ENCODE results near the gene TPO. TPM values are rescaled to one million over a fixed set of nuclear protein-coding genes. Genes with fewer than 3 reads are reported as not detected.

Gene TPO
- total and polyA plus RNA-seq, 2 experiments from 2014 or later: 0.37 TPM; not detected in 1

- H3K9me3 ChIP-seq (ENCODE audit: low read depth): no peaks in the 10 kb centered on the region
- 88% methylated on average over 13 of the region's 13 CpGs for WGBS (ENCODE audit: low lambda C conversion rate, missing lambda C conversion rate)
- TF ChIP-seq EZH2phosphoT487 (IDR thresholded peaks at IDR 0.05; ENCODE audit: low read depth, severe bottlenecking, unreplicated experiment) (no peak), EZH2 (IDR thresholded peaks at IDR 0.05; ENCODE audit: borderline replicate concordance) (no peak)
- TF ChIP-seq, protein P1, sequence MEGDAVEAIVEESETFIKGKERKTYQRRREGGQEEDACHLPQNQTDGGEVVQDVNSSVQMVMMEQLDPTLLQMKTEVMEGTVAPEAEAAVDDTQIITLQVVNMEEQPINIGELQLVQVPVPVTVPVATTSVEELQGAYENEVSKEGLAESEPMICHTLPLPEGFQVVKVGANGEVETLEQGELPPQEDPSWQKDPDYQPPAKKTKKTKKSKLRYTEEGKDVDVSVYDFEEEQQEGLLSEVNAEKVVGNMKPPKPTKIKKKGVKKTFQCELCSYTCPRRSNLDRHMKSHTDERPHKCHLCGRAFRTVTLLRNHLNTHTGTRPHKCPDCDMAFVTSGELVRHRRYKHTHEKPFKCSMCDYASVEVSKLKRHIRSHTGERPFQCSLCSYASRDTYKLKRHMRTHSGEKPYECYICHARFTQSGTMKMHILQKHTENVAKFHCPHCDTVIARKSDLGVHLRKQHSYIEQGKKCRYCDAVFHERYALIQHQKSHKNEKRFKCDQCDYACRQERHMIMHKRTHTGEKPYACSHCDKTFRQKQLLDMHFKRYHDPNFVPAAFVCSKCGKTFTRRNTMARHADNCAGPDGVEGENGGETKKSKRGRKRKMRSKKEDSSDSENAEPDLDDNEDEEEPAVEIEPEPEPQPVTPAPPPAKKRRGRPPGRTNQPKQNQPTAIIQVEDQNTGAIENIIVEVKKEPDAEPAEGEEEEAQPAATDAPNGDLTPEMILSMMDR (IDR thresholded peaks at IDR 0.05; ENCODE audit: poor library complexity): no peak
These were observed 83.9 kb downstream of the TPO start for GRCh38 chr2:1497122-1497611.

DNA sequence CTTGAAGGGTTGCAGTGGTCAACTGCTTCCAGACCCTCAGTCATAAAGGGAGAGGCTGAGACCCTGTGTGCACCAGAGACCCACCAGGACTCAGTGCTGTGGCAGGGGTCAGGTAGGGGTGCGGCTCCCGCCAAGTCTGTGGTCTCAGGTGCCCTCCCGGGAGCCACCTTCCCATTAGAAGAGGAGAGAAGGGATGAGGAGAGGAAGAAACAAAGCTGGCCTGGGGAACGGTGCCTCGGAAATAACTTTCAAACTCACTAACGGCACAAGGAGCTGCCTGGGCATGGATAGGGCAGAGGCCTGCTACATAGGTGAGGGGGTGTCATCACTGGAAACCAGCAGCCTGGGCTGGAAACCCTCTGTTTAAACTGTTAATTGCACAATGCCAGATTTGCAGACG lies 84.9 kb downstream of the TPO start:
- DNase-seq (ENCODE audit: low spot score): no peak

More at GRCh38 chr2:1497122-1497611, 83.9 kb downstream of the TPO start:
- no peaks in the 10 kb centered on the region for H4K20me1 ChIP-seq (ENCODE audit: insufficient read depth, poor library complexity, severe bottlenecking)
- H3K4me2 ChIP-seq: no peak overlapping the region
- H2AFZ ChIP-seq: no peak overlapping the region
- DNase-seq (ENCODE audit: low spot score): no peak
- no peaks in the 10 kb centered on the region for H3K9me2 ChIP-seq (replicated peaks; ENCODE audit: insufficient read depth)
- H3K4me3 ChIP-seq: no peak overlapping the region
- no peaks in the 10 kb centered on the region for H3K4me1 ChIP-seq (ENCODE audit: insufficient read depth)
- no peak overlapping the region for H3K27ac ChIP-seq
- H3K79me2 ChIP-seq: no peaks in the 10 kb centered on the region
- H3K27me3 ChIP-seq: no peaks in the 10 kb centered on the region
- no peaks in the 10 kb centered on the region for H3K36me3 ChIP-seq (replicated peaks; ENCODE audit: insufficient read depth, low read depth)

DNA sequence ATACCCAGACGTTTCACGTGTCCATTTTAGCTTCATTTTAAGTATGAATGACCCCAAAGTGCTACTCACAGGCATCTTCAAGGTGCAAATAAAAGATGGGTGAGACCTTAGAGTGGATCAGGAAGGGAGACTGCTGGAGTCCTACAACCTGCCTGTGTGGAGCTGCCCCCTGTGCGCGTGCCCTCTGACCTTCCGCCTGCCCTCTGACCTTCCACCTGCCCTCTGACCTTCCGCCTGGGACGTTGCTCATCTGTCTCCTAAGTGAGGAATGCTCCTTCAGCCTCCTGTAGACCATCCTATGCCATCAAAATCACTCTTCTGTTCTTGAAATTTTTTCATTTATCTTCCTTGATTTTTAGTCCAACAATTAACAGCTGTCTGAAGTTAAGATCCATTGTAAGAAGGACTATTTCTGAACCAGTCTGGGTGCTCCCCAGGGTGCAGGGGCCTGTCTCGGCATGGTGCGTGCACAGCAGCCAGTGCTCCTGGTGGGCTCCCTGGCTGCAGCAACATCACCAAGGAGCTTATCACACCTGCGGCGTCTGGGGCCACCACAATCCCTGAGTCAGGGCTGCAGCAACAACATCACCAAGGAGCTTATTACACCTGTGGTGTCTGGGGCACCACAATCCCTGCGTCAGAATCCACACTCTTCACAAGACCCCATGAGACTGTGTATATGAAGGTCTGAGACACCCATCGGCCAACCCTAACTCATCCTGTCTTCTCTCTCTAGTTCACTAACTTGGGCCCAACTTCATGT lies 86.0 kb downstream of the TPO start:
- Histone ChIP-seq H3K9me3 (ENCODE audit: low read depth) (no peaks in the 10 kb centered on the region), H3K27ac (no peak overlapping the region), H3K27me3 (no peaks in the 10 kb centered on the region), H3K9me2 (replicated peaks; ENCODE audit: insufficient read depth) (no peaks in the 10 kb centered on the region), H4K20me1 (ENCODE audit: insufficient read depth, poor library complexity, severe bottlenecking) (no peaks in the 10 kb centered on the region), H3K79me2 (no peaks in the 10 kb centered on the region), H2AFZ (no peak overlapping the region), H3K4me1 (ENCODE audit: insufficient read depth) (no peaks in the 10 kb centered on the region), H3K36me3 (replicated peaks; ENCODE audit: insufficient read depth, low read depth) (no peaks in the 10 kb centered on the region), H3K4me2 (no peak overlapping the region), H3K4me3 (no peak overlapping the region)
- DNase-seq (ENCODE audit: low spot score): no peak
- TF ChIP-seq EZH2 (IDR thresholded peaks at IDR 0.05; ENCODE audit: borderline replicate concordance) (no peak), EZH2phosphoT487 (IDR thresholded peaks at IDR 0.05; ENCODE audit: low read depth, severe bottlenecking, unreplicated experiment) (no peak)
- TF ChIP-seq, protein P1 (IDR thresholded peaks at IDR 0.05; ENCODE audit: poor library complexity): no peak
- 93% methylated on average over 13 of the region's 13 CpGs for WGBS (ENCODE audit: low lambda C conversion rate, missing lambda C conversion rate)

More for the DNA sequence above, 84.9 kb downstream of the TPO start:
- no peak overlapping the region for H3K4me3 ChIP-seq
- no peaks in the 10 kb centered on the region for H3K27me3 ChIP-seq
- no peak overlapping the region for H3K27ac ChIP-seq
- no peaks in the 10 kb centered on the region for H3K36me3 ChIP-seq (replicated peaks; ENCODE audit: insufficient read depth, low read depth)
- H3K4me1 ChIP-seq (ENCODE audit: insufficient read depth): no peaks in the 10 kb centered on the region
- no peaks in the 10 kb centered on the region for H4K20me1 ChIP-seq (ENCODE audit: insufficient read depth, poor library complexity, severe bottlenecking)
- H2AFZ ChIP-seq: no peak overlapping the region
- 83% methylated on average over 7 of the region's 7 CpGs for WGBS (ENCODE audit: low lambda C conversion rate, missing lambda C conversion rate)
- no peaks in the 10 kb centered on the region for H3K79me2 ChIP-seq
- TF ChIP-seq, protein P1 (IDR thresholded peaks at IDR 0.05; ENCODE audit: poor library complexity): no peak
- TF ChIP-seq EZH2 (IDR thresholded peaks at IDR 0.05; ENCODE audit: borderline replicate concordance) (no peak), EZH2phosphoT487 (IDR thresholded peaks at IDR 0.05; ENCODE audit: low read depth, severe bottlenecking, unreplicated experiment) (no peak)
- H3K9me3 ChIP-seq (ENCODE audit: low read depth): no peaks in the 10 kb centered on the region
- no peak overlapping the region for H3K4me2 ChIP-seq
- no peaks in the 10 kb centered on the region for H3K9me2 ChIP-seq (replicated peaks; ENCODE audit: insufficient read depth)

Measured in hepatocyte (in vitro differentiated cells).